RWPE2 (cell line): ENCODE data around the gene RAP1B.

Source experiments
- ATAC-seq: fragments of 200-7000 bp; cut with Tn5 transposase; 3 replicates; pipeline ENCODE4 v1.9.1; 2021; ENCODE audit warnings: low read depth
- DNase-seq: peaks from one replicate; pipeline ENCODE4 v3.0.0-alpha.2; 2020; ENCODE audit warnings: low spot score
- H3K27ac ChIP-seq: fragments of 450-650 bp; 2 replicates; pipeline ENCODE4 v1.5.1; 2017; ENCODE audit warnings: mild to moderate bottlenecking; ENCODE audit not compliant: poor library complexity, severe bottlenecking
- H3K27me3 ChIP-seq: fragments of 250-450 bp; sonication (Bioruptor Pico); 2 replicates; pipeline ENCODE4 v1.5.1; 2021; ENCODE audit warnings: mild to moderate bottlenecking, moderate library complexity; ENCODE audit not compliant: insufficient read depth, poor library complexity, severe bottlenecking
- H3K36me3 ChIP-seq: fragments of 250-450 bp; sonication (Bioruptor Pico); 2 replicates; pipeline ENCODE4 v1.5.1; 2020; ENCODE audit warnings: low read depth, mild to moderate bottlenecking, moderate library complexity
- H3K4me1 ChIP-seq: fragments of 250-450 bp; sonication (Bioruptor Pico); 2 replicates; pipeline ENCODE4 v1.5.1; 2021; ENCODE audit warnings: mild to moderate bottlenecking, moderate library complexity; ENCODE audit not compliant: insufficient read depth, poor library complexity, severe bottlenecking
- H3K4me3 ChIP-seq: fragments of 250-450 bp; sonication (Bioruptor Pico); 2 replicates; pipeline ENCODE4 v1.5.1; 2021; ENCODE audit warnings: mild to moderate bottlenecking, moderate library complexity; ENCODE audit not compliant: severe bottlenecking
- H3K9me3 ChIP-seq: fragments of 250-450 bp; sonication (Bioruptor Pico); 2 replicates; pipeline ENCODE4 v1.5.1; 2021; ENCODE audit warnings: mild to moderate bottlenecking, moderate library complexity; ENCODE audit not compliant: severe bottlenecking
- TF ChIP-seq, protein P1 (sequence below): fragments of 450-650 bp; IDR thresholded peaks from one replicate; pipeline ENCODE4 v1.5.1; 2017; ENCODE audit warnings: mild to moderate bottlenecking, moderate library complexity; ENCODE audit not compliant: poor library complexity, severe bottlenecking

The RAP1B gene

DNA sequence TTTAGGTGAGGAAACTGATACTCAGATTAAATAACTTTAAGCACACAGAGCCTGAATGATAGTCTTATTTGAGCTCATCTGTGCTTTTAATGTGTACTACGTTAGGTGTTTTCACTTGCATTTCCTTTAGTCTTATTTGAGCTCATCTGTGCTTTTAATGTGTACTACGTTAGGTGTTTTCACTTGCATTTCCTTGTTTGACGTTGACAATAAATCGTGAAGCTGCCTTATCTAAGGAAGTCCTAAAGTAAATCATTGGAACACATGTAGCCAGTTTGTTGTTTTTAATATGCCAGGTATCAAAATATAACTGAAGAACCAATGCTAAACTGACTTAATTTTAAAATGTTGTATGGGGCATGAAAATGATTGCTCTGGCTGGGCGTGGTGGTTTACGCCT is 2.0 kb downstream of the RAP1B start:
- H3K9me3 ChIP-seq = no peaks in the 10 kb centered on the region
- H3K27ac ChIP-seq = peak overlapping the region; percentile 75
- TF ChIP-seq, protein P1, sequence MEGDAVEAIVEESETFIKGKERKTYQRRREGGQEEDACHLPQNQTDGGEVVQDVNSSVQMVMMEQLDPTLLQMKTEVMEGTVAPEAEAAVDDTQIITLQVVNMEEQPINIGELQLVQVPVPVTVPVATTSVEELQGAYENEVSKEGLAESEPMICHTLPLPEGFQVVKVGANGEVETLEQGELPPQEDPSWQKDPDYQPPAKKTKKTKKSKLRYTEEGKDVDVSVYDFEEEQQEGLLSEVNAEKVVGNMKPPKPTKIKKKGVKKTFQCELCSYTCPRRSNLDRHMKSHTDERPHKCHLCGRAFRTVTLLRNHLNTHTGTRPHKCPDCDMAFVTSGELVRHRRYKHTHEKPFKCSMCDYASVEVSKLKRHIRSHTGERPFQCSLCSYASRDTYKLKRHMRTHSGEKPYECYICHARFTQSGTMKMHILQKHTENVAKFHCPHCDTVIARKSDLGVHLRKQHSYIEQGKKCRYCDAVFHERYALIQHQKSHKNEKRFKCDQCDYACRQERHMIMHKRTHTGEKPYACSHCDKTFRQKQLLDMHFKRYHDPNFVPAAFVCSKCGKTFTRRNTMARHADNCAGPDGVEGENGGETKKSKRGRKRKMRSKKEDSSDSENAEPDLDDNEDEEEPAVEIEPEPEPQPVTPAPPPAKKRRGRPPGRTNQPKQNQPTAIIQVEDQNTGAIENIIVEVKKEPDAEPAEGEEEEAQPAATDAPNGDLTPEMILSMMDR = no peak
- no peak for ATAC-seq
- no peak for DNase-seq
- no peaks in the 10 kb centered on the region for H3K27me3 ChIP-seq
- peaks cover 38% of the 10 kb centered on the region for H3K4me1 ChIP-seq
- peaks cover 21% of the 10 kb centered on the region for H3K36me3 ChIP-seq
- peak overlapping the region; percentile 94 for H3K4me3 ChIP-seq

DNA sequence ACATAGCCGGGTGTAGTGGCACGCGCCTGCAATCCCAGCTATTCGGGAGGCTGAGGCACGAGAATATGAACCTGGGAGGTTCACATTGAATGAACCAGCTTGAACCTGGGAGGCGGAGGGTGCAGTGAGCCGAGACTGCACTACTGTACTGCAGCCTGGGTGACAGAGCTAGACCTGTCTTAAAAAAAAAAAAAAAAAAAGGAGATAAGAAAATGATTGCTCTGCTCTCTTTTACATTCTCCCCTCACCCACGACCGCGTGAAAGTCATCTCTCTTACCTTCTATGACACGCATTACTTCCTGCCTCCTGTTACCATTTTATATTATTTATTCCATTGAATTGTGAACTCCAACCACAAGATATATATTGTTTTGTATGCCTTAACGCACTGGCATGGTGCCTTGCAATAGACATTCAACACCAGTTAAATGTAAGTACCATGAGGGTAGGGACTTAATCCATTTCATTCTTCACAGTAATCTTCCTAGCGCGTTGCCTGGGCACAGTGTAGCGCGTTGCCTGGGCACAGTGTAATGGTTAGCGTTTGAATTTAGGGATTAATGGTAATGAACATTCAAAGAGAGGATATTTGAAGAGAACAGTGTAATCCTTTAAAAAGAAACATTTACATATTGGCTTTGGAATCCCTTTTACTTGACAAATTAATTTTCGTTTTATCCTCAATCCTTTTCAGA is 2.7 kb downstream of the RAP1B start:
- ATAC-seq = no peak
- Histone ChIP-seq H3K4me1 (peaks cover 38% of the 10 kb centered on the region), H3K36me3 (peaks cover 23% of the 10 kb centered on the region), H3K9me3 (no peaks in the 10 kb centered on the region), H3K4me3 (no peak overlapping the region), H3K27ac (no peak overlapping the region), H3K27me3 (no peaks in the 10 kb centered on the region)
- no peak for DNase-seq
- TF ChIP-seq, protein P1 = no peak

DNA sequence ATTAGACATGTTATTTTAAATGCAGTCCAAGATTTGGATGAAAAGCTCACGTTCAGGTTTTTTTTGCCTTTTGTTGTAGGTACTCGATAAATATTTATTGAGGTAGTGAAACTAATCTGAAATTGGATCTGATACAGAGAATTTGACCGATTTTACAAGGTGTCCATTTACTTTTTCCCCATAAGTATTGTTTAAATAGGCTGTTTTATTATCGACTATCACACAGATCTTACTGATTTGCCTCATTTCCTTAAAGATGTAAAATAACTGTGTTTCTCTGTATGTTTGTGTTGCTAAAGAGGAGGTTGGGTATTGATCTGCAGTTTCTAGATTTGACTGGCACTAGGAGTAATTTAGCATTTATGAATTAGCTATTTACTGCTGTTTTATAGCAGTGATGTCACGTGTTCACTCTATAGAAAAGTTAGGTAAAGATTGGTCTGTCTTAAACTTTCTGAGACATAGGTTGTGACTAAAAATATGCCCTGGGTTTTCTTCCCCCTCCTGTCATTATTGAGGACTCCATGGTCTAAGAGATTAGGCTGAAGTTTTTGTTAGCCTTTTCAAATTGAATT is 3.5 kb downstream of the RAP1B start:
- Histone ChIP-seq H3K36me3 (peaks cover 31% of the 10 kb centered on the region), H3K27me3 (no peaks in the 10 kb centered on the region)

DNA sequence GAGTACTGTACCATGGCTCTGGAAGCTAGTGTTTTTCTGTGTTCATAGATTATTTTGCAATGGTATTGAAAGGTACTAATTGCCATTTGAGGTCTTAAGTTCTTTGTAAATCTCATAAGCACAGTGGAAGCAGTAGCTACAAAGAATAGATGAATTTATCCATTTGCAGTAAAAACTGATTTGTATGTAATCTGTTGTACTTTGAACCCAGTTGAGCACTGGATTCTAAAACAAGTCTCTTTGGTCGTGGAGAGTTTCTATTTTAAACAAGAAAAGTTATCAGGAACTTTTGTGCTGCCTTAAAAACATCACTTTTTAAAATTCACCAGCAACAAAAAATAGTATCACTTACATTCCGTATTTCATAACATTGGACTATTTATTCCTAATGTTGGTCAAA is 4.1 kb downstream of the RAP1B start:
- H3K27me3 ChIP-seq = no peaks in the 10 kb centered on the region
- ATAC-seq (no peak), DNase-seq (no peak)
- H3K27ac ChIP-seq = no peak overlapping the region
- no peaks in the 10 kb centered on the region for H3K9me3 ChIP-seq
- TF ChIP-seq, protein P1 = no peak
- H3K4me3 ChIP-seq = no peak overlapping the region
- H3K36me3 ChIP-seq = peaks cover 37% of the 10 kb centered on the region
- H3K4me1 ChIP-seq = peaks cover 36% of the 10 kb centered on the region

More for the DNA sequence above, 3.5 kb downstream of the RAP1B start:
- H3K9me3 ChIP-seq = no peaks in the 10 kb centered on the region
- TF ChIP-seq, protein P1 = no peak
- H3K4me1 ChIP-seq = peaks cover 38% of the 10 kb centered on the region
- DNase-seq = no peak
- no peak overlapping the region for H3K4me3 ChIP-seq
- no peak overlapping the region for H3K27ac ChIP-seq
- ATAC-seq = no peak
